Measurements from ENCODE around the gene ZBTB42. TPM values are rescaled to one million over a fixed set of nuclear protein-coding genes. Genes with fewer than 3 reads are reported as not detected.

The ZBTB42 gene
- polyA plus RNA-seq, 3 donors = 0.49 to 1.0 (median 0.68) TPM

GRCh38 chr14:104758981-104759969, 41.6 kb upstream of the ZBTB42 start:
- peaks cover 31% of the 10 kb centered on the region for H3K79me2 ChIP-seq (ENCODE audit: insufficient read depth, low read length)
- H3K27me3 ChIP-seq (ENCODE audit: control insufficient read depth in 2 of 2, insufficient read depth in 2 of 2, low read length in 2 of 2) = no peaks in the 10 kb centered on the region
- peaks cover 38 to 59% of the 10 kb centered on the region in 2 donors for H3K36me3 ChIP-seq (replicated peaks in 1 of 2; ENCODE audit: control insufficient read depth in 1 of 2, insufficient read depth in 2 of 2, low read length in 2 of 2)
- no peaks in the 10 kb centered on the region for H3K9me3 ChIP-seq (replicated peaks in 1 of 2; ENCODE audit: control insufficient read depth in 1 of 2, insufficient read depth in 1 of 2, low read length in 2 of 2)
- peak overlapping the region in 2 of 7 donors; percentile 32 to 77 for H3K27ac Mint-ChIP-seq
- peaks cover 0 to 4% (median 0%) of the 10 kb centered on the region in 7 donors for H3K9me3 Mint-ChIP-seq
- peaks cover 2% of the 10 kb centered on the region for H3K4me1 Mint-ChIP-seq
- WGBS (ENCODE audit: insufficient coverage) = 96% methylated on average over 25 of the region's 30 CpGs
- DNase-seq = no peak
- no peak overlapping the region for H3K4me3 Mint-ChIP-seq
- H3K4me3 ChIP-seq (replicated peaks in 1 of 3; ENCODE audit: low read depth in 2 of 3, low read length in 3 of 3) = no peak overlapping the region
- H3K27ac ChIP-seq (ENCODE audit: low read depth in 1 of 2, low read length in 2 of 2) = no peak overlapping the region
- H3K36me3 Mint-ChIP-seq = peaks cover 49 to 59% of the 10 kb centered on the region in 2 donors
- peaks cover 4% of the 10 kb centered on the region in 2 donors for H3K4me1 ChIP-seq (ENCODE audit: control insufficient read depth in 1 of 2, insufficient read depth in 2 of 2, low read length in 2 of 2)
- TF ChIP-seq CTCF (IDR thresholded peaks at IDR 0.05) = no peak
- no peak overlapping the region for H2AFZ ChIP-seq (ENCODE audit: insufficient read depth, low read depth, low read length, poor library complexity, severe bottlenecking)
- H3K4me2 ChIP-seq (replicated peaks; ENCODE audit: extremely low read depth, low read length, poor library complexity, severe bottlenecking) = no peak overlapping the region
- peaks cover 37% of the 10 kb centered on the region for H4K20me1 ChIP-seq (ENCODE audit: insufficient read depth, low read length)
- intact Hi-C loops (cut with micrococcal nuclease) = no loop called here
- H3K27me3 Mint-ChIP-seq (ENCODE audit: low read depth in 3 of 3) = no peaks in the 10 kb centered on the region
- no peak overlapping the region for H3K9ac ChIP-seq (ENCODE audit: insufficient read depth, low read length, poor library complexity, severe bottlenecking)

GRCh38 chr14:104765517-104765916, 35.4 kb upstream of the ZBTB42 start:
- intact Hi-C loops (cut with micrococcal nuclease) = no loop called here
- Histone ChIP-seq H3K9ac (ENCODE audit: insufficient read depth, low read length, poor library complexity, severe bottlenecking) (no peak overlapping the region), H3K36me3 (replicated peaks in 1 of 2; ENCODE audit: control insufficient read depth in 1 of 2, insufficient read depth in 2 of 2, low read length in 2 of 2) (peaks cover 5 to 15% of the 10 kb centered on the region in 2 donors), H3K4me3 (replicated peaks in 1 of 3; ENCODE audit: low read depth in 2 of 3, low read length in 3 of 3) (no peak overlapping the region), H3K27ac (ENCODE audit: low read depth in 1 of 2, low read length in 2 of 2) (no peak overlapping the region), H3K4me2 (replicated peaks; ENCODE audit: extremely low read depth, low read length, poor library complexity, severe bottlenecking) (no peak overlapping the region), H2AFZ (ENCODE audit: insufficient read depth, low read depth, low read length, poor library complexity, severe bottlenecking) (no peak overlapping the region), H3K4me1 (ENCODE audit: control insufficient read depth in 1 of 2, insufficient read depth in 2 of 2, low read length in 2 of 2) (peaks cover 0 to 9% of the 10 kb centered on the region in 2 donors), H4K20me1 (ENCODE audit: insufficient read depth, low read length) (peaks cover 16% of the 10 kb centered on the region), H3K9me3 (replicated peaks in 1 of 2; ENCODE audit: control insufficient read depth in 1 of 2, insufficient read depth in 1 of 2, low read length in 2 of 2) (no peaks in the 10 kb centered on the region), H3K79me2 (ENCODE audit: insufficient read depth, low read length) (no peaks in the 10 kb centered on the region), H3K27me3 (ENCODE audit: control insufficient read depth in 2 of 2, insufficient read depth in 2 of 2, low read length in 2 of 2) (no peaks in the 10 kb centered on the region)
- no peak overlapping the region for H3K27ac Mint-ChIP-seq
- TF ChIP-seq CTCF (IDR thresholded peaks at IDR 0.05) = no peak
- H3K4me1 Mint-ChIP-seq = peaks cover 6% of the 10 kb centered on the region
- peaks cover 0 to 4% (median 0%) of the 10 kb centered on the region in 7 donors for H3K9me3 Mint-ChIP-seq
- DNase-seq = no peak
- no peaks in the 10 kb centered on the region for H3K27me3 Mint-ChIP-seq (ENCODE audit: low read depth in 3 of 3)
- H3K36me3 Mint-ChIP-seq = peaks cover 15 to 21% of the 10 kb centered on the region in 2 donors
- H3K4me3 Mint-ChIP-seq = no peak overlapping the region
- WGBS (ENCODE audit: insufficient coverage) = no CpG with 5 or more reads among the region's 3 CpGs

Data from CD14-positive monocyte (primary cell).